Measurements from ENCODE around the gene USH2A.

Gene USH2A

GRCh38 chr1:216124192-216124781 lies 299.0 kb downstream of the USH2A start:
- TF ChIP-seq EGR1 (IDR thresholded peaks at IDR 0.05) = no peak
- TF ChIP-seq NFIC (IDR thresholded peaks at IDR 0.05) = no peak
- no peak for TF ChIP-seq EP300 (IDR thresholded peaks at IDR 0.05; ENCODE audit: borderline replicate concordance)
- TF ChIP-seq TCF12 (IDR thresholded peaks at IDR 0.05; ENCODE audit: low read depth) = no peak
- no peak for TF ChIP-seq TEAD4 (IDR thresholded peaks at IDR 0.05)
- TF ChIP-seq CEBPB (IDR thresholded peaks at IDR 0.05) = no peak
- TF ChIP-seq REST (IDR thresholded peaks at IDR 0.05; ENCODE audit: low read depth) = no peak
- no peak for TF ChIP-seq FOXM1 (IDR thresholded peaks at IDR 0.05; ENCODE audit: borderline replicate concordance, low read depth)
- no peak for TF ChIP-seq RAD21 (IDR thresholded peaks at IDR 0.05; ENCODE audit: low read depth)
- no peak for TF ChIP-seq CREB1 (IDR thresholded peaks at IDR 0.05; ENCODE audit: low read depth)
- no peak for TF ChIP-seq YY1 (IDR thresholded peaks at IDR 0.05; ENCODE audit: low read depth)
- no peak for TF ChIP-seq ZBTB7A (IDR thresholded peaks at IDR 0.05; ENCODE audit: low read depth)
- no peak for TF ChIP-seq USF1 (IDR thresholded peaks at IDR 0.05)
- TF ChIP-seq TAF1 (IDR thresholded peaks at IDR 0.05; ENCODE audit: low read depth) = no peak

GRCh38 chr1:216123446-216124191 lies 299.6 kb downstream of the USH2A start:
- TF ChIP-seq TAF1 (IDR thresholded peaks at IDR 0.05; ENCODE audit: low read depth) = no peak
- TF ChIP-seq NFIC (IDR thresholded peaks at IDR 0.05) = no peak
- no peak for TF ChIP-seq ZBTB7A (IDR thresholded peaks at IDR 0.05; ENCODE audit: low read depth)
- TF ChIP-seq YY1 (IDR thresholded peaks at IDR 0.05; ENCODE audit: low read depth) = no peak
- TF ChIP-seq TCF12 (IDR thresholded peaks at IDR 0.05; ENCODE audit: low read depth) = no peak
- no peak for TF ChIP-seq EGR1 (IDR thresholded peaks at IDR 0.05)
- no peak for TF ChIP-seq RAD21 (IDR thresholded peaks at IDR 0.05; ENCODE audit: low read depth)
- TF ChIP-seq MAX (IDR thresholded peaks at IDR 0.05) = no peak
- no peak for TF ChIP-seq CREB1 (IDR thresholded peaks at IDR 0.05; ENCODE audit: low read depth)
- no peak for TF ChIP-seq USF1 (IDR thresholded peaks at IDR 0.05)
- TF ChIP-seq FOXM1 (IDR thresholded peaks at IDR 0.05; ENCODE audit: borderline replicate concordance, low read depth) = no peak
- no peak for TF ChIP-seq CEBPB (IDR thresholded peaks at IDR 0.05)
- TF ChIP-seq TEAD4 (IDR thresholded peaks at IDR 0.05) = no peak
- no peak for TF ChIP-seq EP300 (IDR thresholded peaks at IDR 0.05; ENCODE audit: borderline replicate concordance)
- TF ChIP-seq REST (IDR thresholded peaks at IDR 0.05; ENCODE audit: low read depth) = no peak

- no peak for TF ChIP-seq TCF12 (IDR thresholded peaks at IDR 0.05; ENCODE audit: low read depth)
- peak; percentile 35; the same call in 1 of the 2 replicates for TF ChIP-seq RAD21 (IDR thresholded peaks at IDR 0.05; ENCODE audit: low read depth)
- TF ChIP-seq TAF1 (IDR thresholded peaks at IDR 0.05; ENCODE audit: low read depth) = no peak
These were observed 303.6 kb downstream of the USH2A start for GRCh38 chr1:216119600-216119999.

GRCh38 chr1:216114180-216114579 lies 309.1 kb downstream of the USH2A start:
- no peak for TF ChIP-seq REST (IDR thresholded peaks at IDR 0.05; ENCODE audit: low read depth)
- no peak for TF ChIP-seq EP300 (IDR thresholded peaks at IDR 0.05; ENCODE audit: borderline replicate concordance)
- no peak for TF ChIP-seq TAF1 (IDR thresholded peaks at IDR 0.05; ENCODE audit: low read depth)
- no peak for TF ChIP-seq YY1 (IDR thresholded peaks at IDR 0.05; ENCODE audit: low read depth)
- no peak for TF ChIP-seq FOXM1 (IDR thresholded peaks at IDR 0.05; ENCODE audit: borderline replicate concordance, low read depth)
- no peak for TF ChIP-seq ZBTB7A (IDR thresholded peaks at IDR 0.05; ENCODE audit: low read depth)
- no peak for TF ChIP-seq MAX (IDR thresholded peaks at IDR 0.05)
- no peak for TF ChIP-seq USF1 (IDR thresholded peaks at IDR 0.05)
- TF ChIP-seq TEAD4 (IDR thresholded peaks at IDR 0.05) = no peak
- no peak for TF ChIP-seq CEBPB (IDR thresholded peaks at IDR 0.05)
- TF ChIP-seq TCF12 (IDR thresholded peaks at IDR 0.05; ENCODE audit: low read depth) = no peak
- no peak for TF ChIP-seq EGR1 (IDR thresholded peaks at IDR 0.05)
- TF ChIP-seq NFIC (IDR thresholded peaks at IDR 0.05) = no peak
- no peak for TF ChIP-seq CREB1 (IDR thresholded peaks at IDR 0.05; ENCODE audit: low read depth)
- no peak for TF ChIP-seq RAD21 (IDR thresholded peaks at IDR 0.05; ENCODE audit: low read depth)
